Measurements from ENCODE around the gene GPATCH4. TPM values are rescaled to one million over a fixed set of nuclear protein-coding genes. Genes with fewer than 3 reads are reported as not detected.

Gene GPATCH4
- total and polyA plus RNA-seq, 10 of the 15 experiments (the other 5 are each of a cell fraction or from before 2014, with no cell fraction given) = 35.5 to 111 (median 73.9) TPM

DNA sequence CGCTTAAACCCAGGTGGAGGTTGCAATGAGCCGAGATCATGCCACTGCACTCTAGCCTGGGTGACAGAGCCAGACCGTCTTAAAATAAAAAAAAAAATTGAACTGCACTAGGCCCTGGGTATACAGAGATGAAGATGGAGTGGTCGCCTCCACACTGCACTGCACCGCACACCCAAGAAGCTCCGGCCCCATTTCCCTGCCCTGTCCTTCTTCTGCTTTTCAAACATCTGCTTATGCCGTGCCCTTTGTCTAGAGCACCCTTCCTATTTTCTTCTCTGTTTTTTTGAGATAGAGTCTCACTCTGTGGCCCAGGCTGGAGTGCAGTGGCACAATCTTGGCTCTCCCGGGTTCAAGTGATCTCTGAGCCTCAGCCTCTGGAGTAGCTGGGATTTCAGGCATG lies 46.3 kb downstream of the GPATCH4 start:
- WGBS (ENCODE audit: insufficient coverage, insufficient replicate concordance, low lambda C conversion rate, missing lambda C conversion rate) = 74% methylated on average over 8 of the region's 8 CpGs
- POLR2A ChIA-PET = no interaction called here
- TF ChIP-seq SPI1 (IDR thresholded peaks at IDR 0.05; ENCODE audit: borderline replicate concordance, insufficient read depth, low read depth, low read length) = no peak
- TF ChIP-seq NFYB (IDR thresholded peaks at IDR 0.05; ENCODE audit: insufficient read depth, low read depth, low read length) = no peak
- no peak for TF ChIP-seq ESRRA (IDR thresholded peaks at IDR 0.05; ENCODE audit: low read length)
- TF ChIP-seq ATF7 (IDR thresholded peaks at IDR 0.05; ENCODE audit: low read depth) = no peak
- TF ChIP-seq, protein P1, sequence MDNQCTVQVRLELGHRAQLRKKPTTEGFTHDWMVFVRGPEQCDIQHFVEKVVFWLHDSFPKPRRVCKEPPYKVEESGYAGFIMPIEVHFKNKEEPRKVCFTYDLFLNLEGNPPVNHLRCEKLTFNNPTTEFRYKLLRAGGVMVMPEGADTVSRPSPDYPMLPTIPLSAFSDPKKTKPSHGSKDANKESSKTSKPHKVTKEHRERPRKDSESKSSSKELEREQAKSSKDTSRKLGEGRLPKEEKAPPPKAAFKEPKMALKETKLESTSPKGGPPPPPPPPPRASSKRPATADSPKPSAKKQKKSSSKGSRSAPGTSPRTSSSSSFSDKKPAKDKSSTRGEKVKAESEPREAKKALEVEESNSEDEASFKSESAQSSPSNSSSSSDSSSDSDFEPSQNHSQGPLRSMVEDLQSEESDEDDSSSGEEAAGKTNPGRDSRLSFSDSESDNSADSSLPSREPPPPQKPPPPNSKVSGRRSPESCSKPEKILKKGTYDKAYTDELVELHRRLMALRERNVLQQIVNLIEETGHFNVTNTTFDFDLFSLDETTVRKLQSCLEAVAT (IDR thresholded peaks at IDR 0.05) = no peak

More for the DNA sequence above, 46.3 kb downstream of the GPATCH4 start:
- H3K9ac ChIP-seq (ENCODE audit: control insufficient read depth, insufficient read depth, low read length) = no peak overlapping the region
- H3K27me3 ChIP-seq (replicated peaks in 1 of 2; ENCODE audit: control insufficient read depth in 2 of 2, insufficient read depth in 2 of 2, low read length in 1 of 2) = no peaks in the 10 kb centered on the region
- H2AFZ ChIP-seq (ENCODE audit: control insufficient read depth, low read depth, low read length) = no peak overlapping the region
- no peaks in the 10 kb centered on the region for H4K20me1 ChIP-seq (ENCODE audit: control insufficient read depth, insufficient read depth)
- FAIRE-seq = no peak
- DNase-seq (ENCODE audit: low read depth, low spot score) = no peak
- no peak overlapping the region for H3K4me2 ChIP-seq (ENCODE audit: control insufficient read depth, insufficient read depth)
- ATAC-seq = no peak
- BruUV-seq (replicated peaks) = no TSS peak
- H3K27ac ChIP-seq (ENCODE audit: control insufficient read depth, insufficient read depth) = no peak overlapping the region
- intact Hi-C loops (cut with micrococcal nuclease; ENCODE audit: unreplicated experiment) = no loop called here
- in situ Hi-C loops (cut with MboI) = no loop called here
- RAD21 ChIA-PET (ENCODE audit: unreplicated experiment) = interaction anchor here (0.7 to 1.7 kb wide), 3 partner anchors 37 to 169 kb away, joined by 3 to 4 read pairs (median 4); partner anchors contain the start of gene NAXE
- H3K4me3 ChIP-seq = no peak overlapping the region
- H3K9me3 ChIP-seq (replicated peaks; ENCODE audit: control insufficient read depth, insufficient read depth, low read length) = no peaks in the 10 kb centered on the region
- H3K4me1 ChIP-seq (ENCODE audit: control insufficient read depth, insufficient read depth, low read length) = no peaks in the 10 kb centered on the region
- H3K36me3 ChIP-seq (ENCODE audit: control insufficient read depth in 2 of 2, insufficient read depth in 2 of 2, low read length in 1 of 2) = peaks cover 0 to 2% of the 10 kb centered on the region in 2 experiments; a peak in 2 of 4 replicates
- no peaks in the 10 kb centered on the region for H3K79me2 ChIP-seq (ENCODE audit: control insufficient read depth, insufficient read depth, low read length)
- SMC1A ChIA-PET (ENCODE audit: uncharacterized antibody, unreplicated experiment) = interaction anchor here (0.9 to 1.3 kb wide), 3 partner anchors 11 to 16 kb away, joined by 3 to 5 read pairs (median 3); no protein-coding TSS in a partner anchor
- CTCF ChIA-PET = interaction anchor here (0.8 to 1.2 kb wide), 3 partner anchors 24 to 72 kb away, joined by 3 read pairs; no protein-coding TSS in a partner anchor
